H9 (cell line): ENCODE data around the gene CEMIP. TPM values are rescaled to one million over a fixed set of nuclear protein-coding genes. Genes with fewer than 3 reads are reported as not detected.

Experiments
- DNase-seq: peaks from one replicate; pipeline ENCODE4 v3.0.0-alpha.2; 2017
- H2AFZ ChIP-seq: one replicate; pipeline ENCODE4 v1.6.1; 2013; ENCODE audit warnings: mild to moderate bottlenecking, low read length, control low read depth, moderate library complexity
- H2AK5ac ChIP-seq: 2 replicates; pipeline ENCODE4 v1.6.1; 2013; ENCODE audit warnings: low read length, control low read depth, mixed read lengths; ENCODE audit not compliant: insufficient read length
- H2BK120ac ChIP-seq: one replicate; pipeline ENCODE4 v1.6.1; 2013; ENCODE audit warnings: low read depth, mild to moderate bottlenecking, low read length, control low read depth, inconsistent platforms; ENCODE audit not compliant: poor library complexity, severe bottlenecking
- H2BK12ac ChIP-seq: 2 replicates; pipeline ENCODE4 v1.6.1; 2013; ENCODE audit warnings: low read length, control low read depth, mixed read lengths, low read depth; ENCODE audit not compliant: insufficient read length
- H2BK15ac ChIP-seq: 2 replicates; pipeline ENCODE4 v1.6.1; 2013; ENCODE audit warnings: low read depth, low read length, control low read depth
- H2BK20ac ChIP-seq: one replicate; pipeline ENCODE4 v1.6.1; 2013; ENCODE audit warnings: low read depth, mild to moderate bottlenecking, low read length, control low read depth, inconsistent platforms; ENCODE audit not compliant: poor library complexity, severe bottlenecking
- H2BK5ac ChIP-seq: 2 replicates; pipeline ENCODE4 v1.6.1; 2013; ENCODE audit warnings: low read length, control low read depth, mixed read lengths; ENCODE audit not compliant: insufficient read length
- H3K14ac ChIP-seq: 2 replicates; pipeline ENCODE4 v1.6.1; 2013; ENCODE audit warnings: low read length, control low read depth; ENCODE audit not compliant: insufficient read depth
- H3K18ac ChIP-seq: 2 replicates; pipeline ENCODE4 v1.6.1; 2013; ENCODE audit warnings: low read depth, mild to moderate bottlenecking, mixed read lengths, low read length, control low read depth; ENCODE audit not compliant: insufficient read length
- H3K23ac ChIP-seq: 2 replicates; pipeline ENCODE4 v1.6.1; 2013; ENCODE audit warnings: low read length, control low read depth, mixed read lengths, low read depth; ENCODE audit not compliant: insufficient read length
- H3K23me2 ChIP-seq: 2 replicates; pipeline ENCODE4 v1.6.1; 2013; ENCODE audit warnings: low read depth, mild to moderate bottlenecking, mixed read lengths, low read length, control low read depth; ENCODE audit not compliant: insufficient read length, poor library complexity, severe bottlenecking
- H3K27ac ChIP-seq: 2 replicates; pipeline ENCODE4 v1.5.1; 2013; ENCODE audit warnings: low read length, control low read depth, mixed read lengths, low read depth; ENCODE audit not compliant: insufficient read length
- H3K27me3 ChIP-seq: 2 replicates; pipeline ENCODE4 v1.6.1; 2013; ENCODE audit warnings: low read length, control low read depth, inconsistent platforms; ENCODE audit not compliant: insufficient read depth
- H3K4ac ChIP-seq: 2 replicates; pipeline ENCODE4 v1.6.1; 2013; ENCODE audit warnings: low read depth, mild to moderate bottlenecking, control low read depth, inconsistent platforms, low read length, moderate library complexity
- H3K4me1 ChIP-seq: 2 replicates; pipeline ENCODE4 v1.6.1; 2013; ENCODE audit warnings: low read length, control low read depth, inconsistent platforms; ENCODE audit not compliant: insufficient read depth
- H3K4me2 ChIP-seq: 2 replicates; pipeline ENCODE4 v1.6.1; 2013; ENCODE audit warnings: low read length, control low read depth, mixed read lengths; ENCODE audit not compliant: insufficient read length, insufficient read depth
- H3K56ac ChIP-seq: 2 replicates; pipeline ENCODE4 v1.6.1; 2013; ENCODE audit warnings: low read depth, mild to moderate bottlenecking, mixed read lengths, low read length, control low read depth; ENCODE audit not compliant: insufficient read length
- H3K79me1 ChIP-seq: 2 replicates; pipeline ENCODE4 v1.6.1; 2013; ENCODE audit warnings: low read depth, mild to moderate bottlenecking, moderate library complexity, low read length, control low read depth, inconsistent platforms; ENCODE audit not compliant: insufficient read depth, poor library complexity, severe bottlenecking
- H3K79me2 ChIP-seq: 2 replicates; pipeline ENCODE4 v1.6.1; 2013; ENCODE audit warnings: low read length, control low read depth, inconsistent platforms; ENCODE audit not compliant: insufficient read depth
- H3K9ac ChIP-seq: 2 replicates; pipeline ENCODE4 v1.6.1; 2013; ENCODE audit warnings: low read length, control low read depth, mixed read lengths; ENCODE audit not compliant: insufficient read length; ENCODE audit errors: extremely low read depth
- H3K9me3 ChIP-seq: one replicate; pipeline ENCODE4 v1.6.1; 2013; ENCODE audit warnings: low read depth, low read length, inconsistent platforms; ENCODE audit not compliant: control insufficient read depth
- H3T11ph ChIP-seq: one replicate; pipeline ENCODE4 v1.6.1; 2013; ENCODE audit warnings: mild to moderate bottlenecking, low read length, control low read depth, inconsistent platforms
- H4K20me1 ChIP-seq: one replicate; pipeline ENCODE4 v1.6.1; 2013; ENCODE audit not compliant: control insufficient read depth, insufficient read length, insufficient read depth
- H4K5ac ChIP-seq: 2 replicates; pipeline ENCODE4 v1.6.1; 2013; ENCODE audit warnings: low read depth, mild to moderate bottlenecking, mixed read lengths, low read length, control low read depth; ENCODE audit not compliant: insufficient read length
- H4K8ac ChIP-seq: replicated peaks from 2 replicates; pipeline ENCODE4 v1.6.1; 2013; ENCODE audit warnings: low read length, control low read depth, mixed read lengths, low read depth; ENCODE audit not compliant: insufficient read length
- H4K91ac ChIP-seq: 2 replicates; pipeline ENCODE4 v1.6.1; 2013; ENCODE audit warnings: low read depth, mild to moderate bottlenecking, moderate library complexity, mixed read lengths, low read length, control low read depth; ENCODE audit not compliant: insufficient read length
- H3K27ac Mint-ChIP-seq, 3 experiments: 2 replicates in 2 of 3; 3 replicates in 1 of 3; pipeline ENCODE4 v1.8.0; 2020 to 2021; ENCODE audit warnings: mixed read lengths in 3 of 3, mild to moderate bottlenecking in 1 of 3, moderate library complexity in 1 of 3
- H3K27me3 Mint-ChIP-seq: 2 replicates; pipeline ENCODE4 v1.8.0; 2021; ENCODE audit warnings: low read depth, mild to moderate bottlenecking, moderate library complexity, mixed read lengths
- H3K36me3 Mint-ChIP-seq, 3 experiments: 2 replicates in 2 of 3; 3 replicates in 1 of 3; pipeline ENCODE4 v1.8.0; 2020 to 2021; ENCODE audit warnings: low read depth in 3 of 3, mixed read lengths in 3 of 3; ENCODE audit not compliant: insufficient read depth in 1 of 3
- H3K4me1 Mint-ChIP-seq, 2 experiments: 2 replicates each; pipeline ENCODE4 v1.8.0; 2020; ENCODE audit warnings: mixed read lengths in 2 of 2
- H3K4me3 Mint-ChIP-seq, 2 experiments: 2 replicates in 1 of 2; 3 replicates in 1 of 2; pipeline ENCODE4 v1.8.0; 2020 to 2021; ENCODE audit warnings: mild to moderate bottlenecking in 2 of 2, mixed read lengths in 2 of 2, moderate library complexity in 1 of 2
- H3K9me3 Mint-ChIP-seq, 2 experiments: 2 replicates in 1 of 2; 3 replicates in 1 of 2; pipeline ENCODE4 v1.8.0; 2020; ENCODE audit warnings: mild to moderate bottlenecking in 2 of 2, mixed read lengths in 2 of 2, moderate library complexity in 1 of 2
- WGBS: extraction: QIAGEN DNeasy Blood & Tissue Kit; methylation state at CpG from one replicate; pipeline ENCODE4 v1.1.7; 2013; ENCODE audit warnings: missing lambda C conversion rate, low lambda C conversion rate, mixed read lengths; ENCODE audit not compliant: insufficient read length; ENCODE audit errors: extremely low coverage; 5-methylcytosine and 5-hydroxymethylcytosine counted together
- total RNA-seq: library from RNA; stranded (reverse); gene quantifications from 2 replicates; pipeline ENCODE4 v1.2.1, GENCODE V29; 2021
- TF ChIP-seq, protein P1 (sequence below): fragments of 200-600 bp; sonication (generic); conservative IDR thresholded peaks from 3 replicates; pipeline ENCODE4 v1.8.0; 2021; ENCODE audit warnings: antibody characterized with exemption, mild to moderate bottlenecking

Gene CEMIP
- total RNA-seq, 1 experiment from 2014 or later, result 0.09 TPM

DNA sequence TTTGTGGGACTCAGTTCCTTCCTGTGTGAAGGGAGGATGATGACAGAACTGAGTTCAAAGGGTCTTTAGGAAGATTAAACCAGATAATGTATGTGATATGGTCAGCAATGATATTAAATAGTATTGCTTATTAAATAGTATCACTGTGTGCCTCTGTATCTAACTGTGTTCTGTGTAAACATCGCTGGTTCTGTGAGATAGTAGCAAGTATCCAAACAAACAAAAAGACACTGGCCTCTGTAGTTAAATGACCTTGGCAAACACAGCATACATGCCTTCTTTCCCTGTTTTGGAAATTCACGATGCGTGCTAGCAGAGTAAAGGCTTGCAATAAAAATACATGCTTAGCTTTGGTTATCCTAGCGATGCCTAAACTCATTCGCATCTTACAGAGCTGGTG is 134.4 kb downstream of the CEMIP start:
- TF ChIP-seq, protein P1, sequence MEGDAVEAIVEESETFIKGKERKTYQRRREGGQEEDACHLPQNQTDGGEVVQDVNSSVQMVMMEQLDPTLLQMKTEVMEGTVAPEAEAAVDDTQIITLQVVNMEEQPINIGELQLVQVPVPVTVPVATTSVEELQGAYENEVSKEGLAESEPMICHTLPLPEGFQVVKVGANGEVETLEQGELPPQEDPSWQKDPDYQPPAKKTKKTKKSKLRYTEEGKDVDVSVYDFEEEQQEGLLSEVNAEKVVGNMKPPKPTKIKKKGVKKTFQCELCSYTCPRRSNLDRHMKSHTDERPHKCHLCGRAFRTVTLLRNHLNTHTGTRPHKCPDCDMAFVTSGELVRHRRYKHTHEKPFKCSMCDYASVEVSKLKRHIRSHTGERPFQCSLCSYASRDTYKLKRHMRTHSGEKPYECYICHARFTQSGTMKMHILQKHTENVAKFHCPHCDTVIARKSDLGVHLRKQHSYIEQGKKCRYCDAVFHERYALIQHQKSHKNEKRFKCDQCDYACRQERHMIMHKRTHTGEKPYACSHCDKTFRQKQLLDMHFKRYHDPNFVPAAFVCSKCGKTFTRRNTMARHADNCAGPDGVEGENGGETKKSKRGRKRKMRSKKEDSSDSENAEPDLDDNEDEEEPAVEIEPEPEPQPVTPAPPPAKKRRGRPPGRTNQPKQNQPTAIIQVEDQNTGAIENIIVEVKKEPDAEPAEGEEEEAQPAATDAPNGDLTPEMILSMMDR, result no peak
- H3K27me3 Mint-ChIP-seq, result no peaks in the 10 kb centered on the region; the same call in 1 of the 2 replicates
- H3K4me1 Mint-ChIP-seq, result peaks cover 17 to 20% of the 10 kb centered on the region in 2 experiments

More for the DNA sequence above, 134.4 kb downstream of the CEMIP start:
- no peak for DNase-seq
- no peak overlapping the region for H4K8ac ChIP-seq
- no peak overlapping the region for H3T11ph ChIP-seq
- no peak overlapping the region for H3K4ac ChIP-seq
- no peaks in the 10 kb centered on the region for H3K27me3 ChIP-seq
- Mint-ChIP-seq H3K9me3 (no peaks in the 10 kb centered on the region), H3K36me3 (peaks cover 3 to 5% (median 4%) of the 10 kb centered on the region in 3 experiments; a peak in 5 of 7 replicates), H3K27ac (no peak overlapping the region; a peak in 1 of 7 replicates), H3K4me3 (no peak overlapping the region)
- H3K9ac ChIP-seq, result no peak overlapping the region
- H3K9me3 ChIP-seq, result no peaks in the 10 kb centered on the region
- no peaks in the 10 kb centered on the region for H3K23me2 ChIP-seq
- H4K91ac ChIP-seq, result no peak overlapping the region
- no peak overlapping the region for H3K4me2 ChIP-seq
- H4K20me1 ChIP-seq, result no peaks in the 10 kb centered on the region
- no peak overlapping the region for H2BK20ac ChIP-seq
- H3K79me2 ChIP-seq, result no peaks in the 10 kb centered on the region
- no peak overlapping the region for H2BK120ac ChIP-seq
- no peak overlapping the region for H2AK5ac ChIP-seq
- H3K14ac ChIP-seq, result no peak overlapping the region
- no CpG with 5 or more reads among the region's 5 CpGs for WGBS
- no peak overlapping the region for H3K18ac ChIP-seq
- no peaks in the 10 kb centered on the region; the same call in 1 of the 2 replicates for H3K4me1 ChIP-seq
- H2BK15ac ChIP-seq, result no peak overlapping the region
- H3K79me1 ChIP-seq, result no peaks in the 10 kb centered on the region
- H3K23ac ChIP-seq, result no peak overlapping the region
- no peak overlapping the region for H4K5ac ChIP-seq
- no peak overlapping the region for H2BK5ac ChIP-seq
- H2BK12ac ChIP-seq, result no peak overlapping the region
- H3K27ac ChIP-seq, result no peak overlapping the region
- no peak overlapping the region for H3K56ac ChIP-seq
- H2AFZ ChIP-seq, result no peak overlapping the region
